ENCODE measurements around the gene JRKL. TPM values are rescaled to one million over a fixed set of nuclear protein-coding genes. Genes with fewer than 3 reads are reported as not detected.

JRKL gene
- 10 to 100 TPM; 12.9 to 15.7 TPM for total RNA-seq

- CTCF ChIA-PET = interaction anchor here (0.6 to 2.7 kb wide), 10 partner anchors 10 to 601 kb away, joined by 3 to 20 read pairs (median 3); partner anchors contain the start of genes FAM76B and MAML2
- H3K27ac Mint-ChIP-seq = peak within 1 kb of the TSS; percentile 82
These were observed at the start of gene JRKL, which contains the start of gene CCDC82 for GRCh38 chr11:96389720-96390487. Gene JRKL (plus strand): TSS chr11:96390013. CDS start chr11:96390650, 637 bp downstream. Gene CCDC82 (minus strand): TSS chr11:96389912. CDS start chr11:96384747, 5,165 bp downstream.

GRCh38 chr11:96340555-96340885, 49.3 kb upstream of the JRKL start:
- ATAC-seq (no peak), DNase-seq (no peak)
- Mint-ChIP-seq H3K27ac (peak overlapping the region; percentile 95), H3K27me3 (no peaks in the 10 kb centered on the region), H3K4me1 (peaks cover 51% of the 10 kb centered on the region), H3K9me3 (ENCODE audit: low read depth) (no peaks in the 10 kb centered on the region), H3K4me3 (peak overlapping the region; percentile 84), H3K36me3 (ENCODE audit: low read depth) (peaks cover 53% of the 10 kb centered on the region)
- POLR2A ChIA-PET = interaction anchor here (0.6 to 1.9 kb wide), 7 partner anchors 29 to 550 kb away, joined by 3 to 10 read pairs (median 3); partner anchors contain the start of genes CCDC82, CEP57 and JRKL
- intact Hi-C loops (cut with DNase I, micrococcal nuclease) = loop anchor here (5.0 kb wide), 5 partner anchors 53 to 503 kb away; partner anchors contain the start of gene MTMR2 (in 1 of the 2)
- CTCF ChIA-PET = interaction anchor here (0.5 to 7.2 kb wide), 17 partner anchors 10 to 286 kb away, joined by 3 to 69 read pairs (median 6); no protein-coding TSS in a partner anchor

More at GRCh38 chr11:96389720-96390487, at the start of gene JRKL, which contains the start of gene CCDC82:
- POLR2A ChIA-PET = interaction anchor here (0.7 to 2.3 kb wide), 5 partner anchors 18 to 600 kb away, joined by 3 to 19 read pairs (median 3); partner anchors contain the start of genes CEP57, FAM76B and MAML2
- intact Hi-C loops (cut with DNase I, micrococcal nuclease) = loop anchor here (1.0 to 5.0 kb wide), 15 partner anchors 47 to 1848 kb away; partner anchors contain the start of genes MAML2 (in 2 of the 2), CEP57 (in 1 of the 2), CWC15 (in 1 of the 2) and FAM76B (in 1 of the 2)
- ATAC-seq = peak; percentile 97
- Mint-ChIP-seq H3K4me3 (peak within 1 kb of the TSS; percentile 90), H3K9me3 (ENCODE audit: low read depth) (peaks cover 4% of the 10 kb centered on the region), H3K36me3 (ENCODE audit: low read depth) (peaks cover 26% of the 10 kb centered on the region), H3K27me3 (no peaks in the 10 kb centered on the region), H3K4me1 (peaks cover 66% of the 10 kb centered on the region)
- peak; percentile 99 for DNase-seq

- DNase-seq (peak; percentile 84), ATAC-seq (peak; percentile 50)
- intact Hi-C loops (cut with DNase I, micrococcal nuclease) = loop anchor here (1.0 to 5.0 kb wide), 10 partner anchors 53 to 552 kb away; partner anchors contain the start of genes FAM76B (in 1 of the 2) and MTMR2 (in 1 of the 2)
- H3K36me3 Mint-ChIP-seq (ENCODE audit: low read depth) = peaks cover 48% of the 10 kb centered on the region
- POLR2A ChIA-PET = interaction anchor here (0.5 to 1.9 kb wide), 11 partner anchors 16 to 551 kb away, joined by 3 to 10 read pairs (median 3); partner anchors contain the start of gene CEP57
- H3K27me3 Mint-ChIP-seq = no peaks in the 10 kb centered on the region
- peaks cover 43% of the 10 kb centered on the region for H3K4me1 Mint-ChIP-seq
- H3K27ac Mint-ChIP-seq = peak overlapping the region; percentile 95
- CTCF ChIA-PET = interaction anchor here (0.6 to 7.2 kb wide), 32 partner anchors 10 to 550 kb away, joined by 3 to 69 read pairs (median 6); partner anchors contain the start of genes CCDC82, CEP57 and JRKL
- no peaks in the 10 kb centered on the region for H3K9me3 Mint-ChIP-seq (ENCODE audit: low read depth)
- H3K4me3 Mint-ChIP-seq = peak overlapping the region; percentile 84
These were observed 48.4 kb upstream of the JRKL start for GRCh38 chr11:96341211-96342013.

- H3K27me3 Mint-ChIP-seq = no peaks in the 10 kb centered on the region
- no peaks in the 10 kb centered on the region for H3K9me3 Mint-ChIP-seq (ENCODE audit: low read depth)
- H3K36me3 Mint-ChIP-seq (ENCODE audit: low read depth) = peaks cover 44% of the 10 kb centered on the region
- H3K4me3 Mint-ChIP-seq = peak overlapping the region; percentile 84
- H3K4me1 Mint-ChIP-seq = peaks cover 35% of the 10 kb centered on the region
- ChIA-PET CTCF (interaction anchor here (0.6 to 7.2 kb wide), 79 partner anchors 8 to 1189 kb away, joined by 3 to 69 read pairs (median 5); partner anchors contain the start of genes CCDC82, CEP57 and JRKL), POLR2A (interaction anchor here (0.5 to 2.3 kb wide), 22 partner anchors 7 to 553 kb away, joined by 3 to 19 read pairs (median 3); partner anchors contain the start of genes CCDC82, CEP57, FAM76B and JRKL)
- ATAC-seq = no peak
- intact Hi-C loops (cut with DNase I, micrococcal nuclease) = loop anchor here (1.0 to 5.0 kb wide), 10 partner anchors 53 to 553 kb away; partner anchors contain the start of genes FAM76B (in 1 of the 2) and MTMR2 (in 1 of the 2)
- no peak for DNase-seq
- H3K27ac Mint-ChIP-seq = peak overlapping the region; percentile 95
These were observed 47.5 kb upstream of the JRKL start for GRCh38 chr11:96342014-96342960.

GRCh38 chr11:96342961-96343711, 46.7 kb upstream of the JRKL start, which contains the start of gene MAML2:
Gene MAML2 (minus strand): TSS chr11:96343195. CDS start chr11:96341895, 1,300 bp downstream.
- H3K27ac Mint-ChIP-seq = peak within 1 kb of the TSS; percentile 95
- ChIA-PET POLR2A (interaction anchor here (0.5 to 2.3 kb wide), 19 partner anchors 8 to 554 kb away, joined by 3 to 19 read pairs (median 3); partner anchors contain the start of genes CCDC82, FAM76B and JRKL), CTCF (interaction anchor here (0.6 to 7.2 kb wide), 80 partner anchors 9 to 1190 kb away, joined by 3 to 69 read pairs (median 5); partner anchors contain the start of genes CCDC82, CEP57 and JRKL)
- DNase-seq (peak; percentile 96), ATAC-seq (peak; percentile 85)
- H3K36me3 Mint-ChIP-seq (ENCODE audit: low read depth) = peaks cover 35% of the 10 kb centered on the region
- no peaks in the 10 kb centered on the region for H3K27me3 Mint-ChIP-seq
- peaks cover 26% of the 10 kb centered on the region for H3K4me1 Mint-ChIP-seq
- no peaks in the 10 kb centered on the region for H3K9me3 Mint-ChIP-seq (ENCODE audit: low read depth)
- peak within 1 kb of the TSS; percentile 84 for H3K4me3 Mint-ChIP-seq
- intact Hi-C loops (cut with DNase I, micrococcal nuclease) = loop anchor here (1.0 to 5.0 kb wide), 17 partner anchors 46 to 554 kb away; partner anchors contain the start of genes CCDC82 (in 1 of the 2), FAM76B (in 1 of the 2), JRKL (in 1 of the 2) and MTMR2 (in 1 of the 2)

GRCh38 chr11:96356848-96357247, 33.0 kb upstream of the JRKL start:
- H3K4me3 Mint-ChIP-seq = no peak overlapping the region
- intact Hi-C loops (cut with DNase I, micrococcal nuclease) = no loop called here
- POLR2A ChIA-PET = no interaction called here
- CTCF ChIA-PET = interaction anchor here (0.7 to 2.3 kb wide), 3 partner anchors 13 to 127 kb away, joined by 3 to 13 read pairs (median 4); partner anchors contain the start of gene MAML2
- no peak for ATAC-seq
- peaks cover 50% of the 10 kb centered on the region for H3K36me3 Mint-ChIP-seq (ENCODE audit: low read depth)
- no peak for DNase-seq
- H3K27me3 Mint-ChIP-seq = no peaks in the 10 kb centered on the region
- H3K9me3 Mint-ChIP-seq (ENCODE audit: low read depth) = no peaks in the 10 kb centered on the region
- H3K27ac Mint-ChIP-seq = no peak overlapping the region
- H3K4me1 Mint-ChIP-seq = peaks cover 20% of the 10 kb centered on the region

GRCh38 chr11:96357794-96358193, 32.0 kb upstream of the JRKL start:
- DNase-seq (peak; percentile 16), ATAC-seq (peak; percentile 72)
- Mint-ChIP-seq H3K27me3 (no peaks in the 10 kb centered on the region), H3K36me3 (ENCODE audit: low read depth) (peaks cover 48% of the 10 kb centered on the region), H3K27ac (peak overlapping the region; percentile 34), H3K4me1 (peaks cover 20% of the 10 kb centered on the region), H3K9me3 (ENCODE audit: low read depth) (no peaks in the 10 kb centered on the region), H3K4me3 (no peak overlapping the region)
- ChIA-PET CTCF (interaction anchor here (0.6 to 2.3 kb wide), 3 partner anchors 14 to 423 kb away, joined by 3 to 13 read pairs (median 4); partner anchors contain the start of gene MAML2), POLR2A (no interaction called here)
- intact Hi-C loops (cut with DNase I, micrococcal nuclease) = no loop called here

GRCh38 chr11:96358321-96358720, 31.5 kb upstream of the JRKL start:
- Mint-ChIP-seq H3K27ac (peak overlapping the region; percentile 18), H3K27me3 (no peaks in the 10 kb centered on the region), H3K4me3 (no peak overlapping the region), H3K9me3 (ENCODE audit: low read depth) (no peaks in the 10 kb centered on the region), H3K36me3 (ENCODE audit: low read depth) (peaks cover 48% of the 10 kb centered on the region), H3K4me1 (peaks cover 20% of the 10 kb centered on the region)
- intact Hi-C loops (cut with DNase I, micrococcal nuclease) = no loop called here
- ATAC-seq (no peak), DNase-seq (no peak)
- ChIA-PET CTCF (interaction anchor here (0.6 to 2.3 kb wide), 3 partner anchors 15 to 423 kb away, joined by 3 to 13 read pairs (median 4); partner anchors contain the start of gene MAML2), POLR2A (no interaction called here)

GRCh38 chr11:96361778-96362177, 28.0 kb upstream of the JRKL start:
- intact Hi-C loops (cut with DNase I, micrococcal nuclease) = no loop called here
- Mint-ChIP-seq H3K4me3 (no peak overlapping the region), H3K36me3 (ENCODE audit: low read depth) (peaks cover 27% of the 10 kb centered on the region), H3K9me3 (ENCODE audit: low read depth) (no peaks in the 10 kb centered on the region), H3K4me1 (peaks cover 17% of the 10 kb centered on the region), H3K27me3 (no peaks in the 10 kb centered on the region), H3K27ac (no peak overlapping the region)
- no peak for ATAC-seq
- CTCF ChIA-PET = interaction anchor here (0.6 to 2.0 kb wide), 4 partner anchors 9 to 255 kb away, joined by 3 to 12 read pairs (median 4); partner anchors contain the start of gene MAML2
- no peak for DNase-seq
- POLR2A ChIA-PET = no interaction called here

Data from activated CD4-positive, alpha-beta T cell treated with anti-CD3 and anti-CD28 coated beads for 36 hours (primary cell).